ENCODE measurements around the gene PGAM2.

PGAM2 gene

DNA sequence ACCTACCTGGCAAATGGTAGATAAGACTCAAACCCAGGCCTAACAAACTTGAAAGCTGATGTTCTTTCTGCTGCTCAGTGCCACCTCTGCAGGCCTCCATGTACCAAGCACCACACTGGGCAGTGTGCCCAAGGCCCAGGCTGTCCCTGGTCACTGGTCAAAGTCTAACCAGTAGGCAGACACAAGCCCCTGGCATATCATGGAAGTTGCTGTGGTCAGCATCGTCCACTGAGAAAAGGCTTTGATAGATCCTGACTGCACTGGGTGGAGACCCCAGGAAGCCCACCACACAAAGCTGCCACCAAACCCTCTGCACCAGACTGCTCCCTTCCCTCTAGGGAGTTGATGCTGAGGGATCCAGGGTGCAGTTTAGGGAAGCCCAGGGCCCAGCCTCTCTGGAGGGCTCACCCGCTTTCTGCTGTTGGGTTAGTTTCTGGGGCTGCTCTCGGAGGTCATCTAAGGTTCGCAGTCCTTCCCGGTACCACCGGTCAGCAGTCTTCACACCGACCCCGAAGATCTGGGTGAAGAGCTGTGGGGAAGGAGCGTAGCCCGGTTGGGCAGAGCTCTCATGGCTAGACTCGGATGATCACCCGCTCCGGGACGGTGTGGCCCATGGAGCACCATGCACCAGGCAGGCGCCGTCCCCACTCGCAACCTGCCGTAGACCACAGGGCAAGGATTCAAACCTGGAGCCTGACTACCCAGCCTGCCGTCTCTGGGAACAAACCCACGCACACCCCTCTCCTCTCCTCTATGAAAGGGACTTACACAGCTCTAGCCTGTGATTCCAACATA is 10.9 kb upstream of the PGAM2 start:
- TF ChIP-seq, protein P1, sequence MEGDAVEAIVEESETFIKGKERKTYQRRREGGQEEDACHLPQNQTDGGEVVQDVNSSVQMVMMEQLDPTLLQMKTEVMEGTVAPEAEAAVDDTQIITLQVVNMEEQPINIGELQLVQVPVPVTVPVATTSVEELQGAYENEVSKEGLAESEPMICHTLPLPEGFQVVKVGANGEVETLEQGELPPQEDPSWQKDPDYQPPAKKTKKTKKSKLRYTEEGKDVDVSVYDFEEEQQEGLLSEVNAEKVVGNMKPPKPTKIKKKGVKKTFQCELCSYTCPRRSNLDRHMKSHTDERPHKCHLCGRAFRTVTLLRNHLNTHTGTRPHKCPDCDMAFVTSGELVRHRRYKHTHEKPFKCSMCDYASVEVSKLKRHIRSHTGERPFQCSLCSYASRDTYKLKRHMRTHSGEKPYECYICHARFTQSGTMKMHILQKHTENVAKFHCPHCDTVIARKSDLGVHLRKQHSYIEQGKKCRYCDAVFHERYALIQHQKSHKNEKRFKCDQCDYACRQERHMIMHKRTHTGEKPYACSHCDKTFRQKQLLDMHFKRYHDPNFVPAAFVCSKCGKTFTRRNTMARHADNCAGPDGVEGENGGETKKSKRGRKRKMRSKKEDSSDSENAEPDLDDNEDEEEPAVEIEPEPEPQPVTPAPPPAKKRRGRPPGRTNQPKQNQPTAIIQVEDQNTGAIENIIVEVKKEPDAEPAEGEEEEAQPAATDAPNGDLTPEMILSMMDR (IDR thresholded peaks at IDR 0.05; ENCODE audit: insufficient read depth, low read length, missing control alignments) = no peak
- ChIA-PET POLR2A (no interaction called here), CTCF (interaction anchor here (1.2 to 6.7 kb wide), 7 partner anchors 11 to 165 kb away, joined by 3 to 88 read pairs (median 4); partner anchors contain the start of genes PGAM2 and POLD2)
- H3K4me3 ChIP-seq (ENCODE audit: low read depth, low read length) = no peak overlapping the region
- no peak for DNase-seq (ENCODE audit: low read depth, low spot score)

DNA sequence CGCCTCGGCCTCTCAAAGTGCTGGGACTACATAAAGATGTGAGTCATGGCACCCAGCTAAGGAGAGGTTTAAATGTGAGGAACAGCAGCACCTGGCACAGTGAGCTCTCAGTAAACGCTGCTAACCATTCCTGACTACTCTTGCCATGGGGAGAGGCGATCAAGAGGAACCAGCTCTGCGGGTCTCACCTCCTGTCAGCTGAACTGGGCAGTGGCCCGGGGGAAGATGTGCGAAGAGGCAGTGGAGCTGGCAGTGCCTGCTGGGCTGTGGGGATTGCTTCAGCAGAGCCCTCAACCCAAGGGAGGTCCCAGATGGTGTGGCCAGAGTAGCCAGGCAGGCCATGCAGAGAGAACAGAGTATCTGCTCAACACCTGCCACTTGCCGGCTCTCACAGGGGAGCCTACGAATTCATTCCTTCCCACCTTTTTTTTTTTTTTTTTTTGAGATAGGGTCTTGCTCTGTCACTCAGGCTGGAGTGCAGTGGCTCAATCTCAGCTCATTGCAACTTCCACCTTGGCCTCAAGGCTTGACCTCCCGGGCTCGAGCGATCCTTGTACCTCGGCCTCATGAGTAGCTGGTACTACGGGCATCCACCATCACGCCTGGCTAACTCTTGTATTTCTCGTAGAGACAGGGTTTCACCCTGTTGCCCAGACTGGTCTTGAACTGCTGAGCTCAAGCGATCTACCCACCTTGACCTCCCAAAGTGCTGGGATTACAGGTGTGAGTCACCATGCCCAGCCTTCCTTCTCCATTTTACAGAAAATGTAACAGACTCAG is 10.1 kb upstream of the PGAM2 start:
- POLR2A ChIA-PET = no interaction called here
- CTCF ChIA-PET = interaction anchor here (1.2 to 6.7 kb wide), 7 partner anchors 10 to 165 kb away, joined by 3 to 88 read pairs (median 4); partner anchors contain the start of genes PGAM2 and POLD2
- no peak overlapping the region for H3K4me3 ChIP-seq (ENCODE audit: low read depth, low read length)
- no peak for DNase-seq (ENCODE audit: low read depth, low spot score)
- TF ChIP-seq, protein P1 (IDR thresholded peaks at IDR 0.05; ENCODE audit: insufficient read depth, low read length, missing control alignments) = no peak

DNA sequence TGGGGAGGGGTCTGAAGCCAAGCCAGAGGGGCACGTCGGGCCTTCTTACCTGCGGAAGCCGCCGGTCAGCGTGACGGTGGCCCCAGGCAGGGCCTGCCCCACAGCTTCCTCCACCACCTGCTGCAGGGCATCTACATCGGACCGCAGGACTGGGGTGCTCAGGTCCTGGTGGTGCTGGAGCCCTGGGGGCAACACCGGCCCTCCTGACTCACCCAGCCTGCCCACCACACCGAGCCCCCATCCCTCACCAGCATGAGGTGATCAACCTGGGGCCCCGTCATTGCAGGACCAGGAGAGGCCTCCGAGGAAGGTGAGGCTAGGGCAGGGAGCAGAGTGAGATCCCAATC is 9.0 kb upstream of the PGAM2 start:
- ChIA-PET POLR2A (no interaction called here), CTCF (interaction anchor here (1.7 to 6.7 kb wide), 2 partner anchors 49 to 121 kb away, joined by 4 to 88 read pairs; partner anchors contain the start of gene POLD2)
- TF ChIP-seq, protein P1 (IDR thresholded peaks at IDR 0.05; ENCODE audit: insufficient read depth, low read length, missing control alignments) = no peak
- H3K4me3 ChIP-seq (ENCODE audit: low read depth, low read length) = no peak overlapping the region
- no peak for DNase-seq (ENCODE audit: low read depth, low spot score)

DNA sequence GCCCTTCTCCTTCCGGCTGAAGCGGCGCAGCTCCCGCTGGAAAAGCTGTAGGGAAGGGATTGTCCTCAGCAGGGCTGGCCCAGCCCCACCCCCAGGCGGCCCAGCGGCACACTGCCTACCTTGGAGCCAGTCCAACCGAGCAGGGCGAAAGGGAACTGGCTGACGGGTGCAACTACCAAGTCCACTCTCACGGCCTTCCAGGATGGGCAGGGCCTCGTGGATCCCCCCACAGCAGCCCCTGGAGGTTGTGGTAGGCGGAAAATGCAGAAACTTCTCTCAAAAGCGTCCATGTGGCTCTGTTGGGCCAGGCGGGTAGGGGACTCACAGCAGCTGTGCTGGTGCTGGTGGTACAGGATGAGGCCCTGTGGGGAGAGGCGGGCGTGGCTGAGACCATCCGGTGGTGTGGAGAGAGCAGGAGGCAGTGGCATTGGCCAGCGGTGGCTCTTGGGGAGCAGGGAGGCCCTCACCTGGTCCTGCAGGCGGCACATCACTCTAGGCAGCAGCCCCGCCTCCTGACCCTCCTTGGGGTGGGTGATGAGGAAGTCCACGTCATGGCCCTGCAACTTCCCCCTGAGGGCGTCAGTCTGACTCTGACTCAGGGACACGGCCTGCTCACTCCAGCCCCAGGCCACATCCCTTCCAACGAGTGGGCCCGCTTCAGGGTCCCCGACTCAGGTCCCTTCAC is 8.4 kb upstream of the PGAM2 start:
- CTCF ChIA-PET = interaction anchor here (6.7 kb wide), 1 partner anchor 122 kb away, joined by 88 read pairs; no protein-coding TSS in a partner anchor
- POLR2A ChIA-PET = no interaction called here
- H3K4me3 ChIP-seq (ENCODE audit: low read depth, low read length) = no peak overlapping the region
- TF ChIP-seq, protein P1 (IDR thresholded peaks at IDR 0.05; ENCODE audit: insufficient read depth, low read length, missing control alignments) = no peak
- no peak for DNase-seq (ENCODE audit: low read depth, low spot score)

DNA sequence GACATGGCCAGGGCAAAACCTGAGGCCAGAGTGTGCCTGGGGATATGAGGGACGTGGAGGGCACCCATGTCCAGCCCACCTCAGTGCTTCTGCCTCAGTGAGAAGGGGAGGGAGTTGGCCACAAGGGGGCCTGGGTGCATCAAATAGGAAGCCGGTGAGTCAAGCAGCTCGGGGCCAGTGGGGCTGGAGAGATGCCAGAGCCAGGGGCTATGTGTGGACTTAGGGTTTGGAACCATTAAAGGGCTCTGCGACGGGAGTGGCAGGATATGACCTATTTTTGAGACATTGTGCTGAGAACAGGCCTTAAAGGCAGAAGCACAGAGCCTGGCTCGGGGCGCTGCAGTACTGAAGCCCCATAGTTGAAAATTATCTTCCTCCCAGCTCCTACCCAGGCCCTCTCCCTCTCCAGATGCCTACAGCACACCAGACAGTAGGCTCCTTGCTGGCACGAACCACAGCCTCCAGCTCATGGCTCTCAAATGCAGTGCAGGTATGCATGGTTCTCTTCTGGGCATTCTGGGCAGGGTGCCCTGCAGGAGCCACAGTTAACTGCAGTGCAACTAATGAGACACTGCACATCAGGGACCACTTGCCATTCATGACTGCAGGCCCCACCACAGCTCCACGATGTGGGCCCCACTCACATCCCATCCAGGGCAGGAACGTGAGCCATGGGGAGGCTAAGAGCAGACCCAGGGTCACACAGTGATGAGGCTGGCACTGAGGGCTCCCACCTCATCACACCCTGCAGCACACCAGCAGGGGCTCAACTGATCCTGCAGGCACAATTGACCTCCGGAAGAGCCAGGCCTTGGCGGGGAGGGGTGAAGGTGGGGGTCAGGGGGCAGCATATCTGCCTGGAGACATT is 7.2 kb upstream of the PGAM2 start:
- TF ChIP-seq, protein P1 (IDR thresholded peaks at IDR 0.05; ENCODE audit: insufficient read depth, low read length, missing control alignments) = peak; percentile 94
- no peak for DNase-seq (ENCODE audit: low read depth, low spot score)
- POLR2A ChIA-PET = interaction anchor here (0.6 to 1.0 kb wide), 4 partner anchors 28 to 51 kb away, joined by 3 to 8 read pairs (median 4); partner anchors contain the start of gene DBNL
- H3K4me3 ChIP-seq (ENCODE audit: low read depth, low read length) = no peak overlapping the region
- CTCF ChIA-PET = interaction anchor here (0.7 to 6.7 kb wide), 19 partner anchors 8 to 405 kb away, joined by 3 to 88 read pairs (median 4); partner anchors contain the start of genes POLD2 and YKT6
